ENCODE measurements around the gene C3orf80. TPM values are rescaled to one million over a fixed set of nuclear protein-coding genes. Genes with fewer than 3 reads are reported as not detected.

The C3orf80 gene
- total RNA-seq, 1 experiment from 2014 or later, result 2.4 TPM

GRCh38 chr3:160265088-160265487 is 39.9 kb downstream of the C3orf80 start:
- TF ChIP-seq REST (IDR thresholded peaks at IDR 0.05; ENCODE audit: low read depth) (no peak), CBX3 (IDR thresholded peaks at IDR 0.05; ENCODE audit: low read depth) (no peak), EZH2phosphoT487 (IDR thresholded peaks at IDR 0.05; ENCODE audit: borderline replicate concordance) (no peak)
- H3K9me2 ChIP-seq (ENCODE audit: insufficient read depth), result no peaks in the 10 kb centered on the region
- ATAC-seq, result no peak
- no peaks in the 10 kb centered on the region for H3K36me3 ChIP-seq (ENCODE audit: control insufficient read depth in 1 of 2, insufficient read depth in 2 of 2, low read length in 2 of 2)
- intact Hi-C loops (cut with micrococcal nuclease), result no loop called here
- H3K79me2 ChIP-seq (ENCODE audit: insufficient read depth, low read length), result no peaks in the 10 kb centered on the region
- no peak overlapping the region for H3K4me2 ChIP-seq (ENCODE audit: low read length)
- no peak overlapping the region for H3K27ac ChIP-seq (ENCODE audit: low read depth, low read length)
- no peaks in the 10 kb centered on the region for H3K9me3 ChIP-seq (ENCODE audit: control insufficient read depth in 1 of 2, insufficient read depth in 1 of 2, low read depth in 1 of 2, low read length in 2 of 2)
- no peaks in the 10 kb centered on the region for H3K4me1 ChIP-seq (ENCODE audit: control insufficient read depth in 1 of 2, insufficient read depth in 2 of 2, low read length in 2 of 2)
- H3K4me3 ChIP-seq (replicated peaks in 1 of 2; ENCODE audit: low read depth in 1 of 2, low read length in 2 of 2), result no peak overlapping the region
- CTCF ChIA-PET, result no interaction called here
- H4K20me1 ChIP-seq (ENCODE audit: insufficient read depth), result no peaks in the 10 kb centered on the region
- RAD21 ChIA-PET (ENCODE audit: low non-redundant PET in 1 of 2, low total read pairs in 2 of 2, uncharacterized antibody in 2 of 2, unreplicated experiment in 2 of 2), result no interaction called here
- no peak overlapping the region for H2AFZ ChIP-seq (ENCODE audit: low read depth, low read length, poor library complexity, severe bottlenecking)
- DNase-seq (ENCODE audit: low read depth, low spot score), result no peak
- POLR2A ChIA-PET, result no interaction called here
- no peak overlapping the region for H3K9ac ChIP-seq (ENCODE audit: low read length)
- no TSS peak for BruUV-seq (replicated peaks)
- no peaks in the 10 kb centered on the region for H3K27me3 ChIP-seq (ENCODE audit: insufficient read depth, low read length)

Other genes with a start within 250 kb of the C3orf80 start
- 2.8 TPM for gene IL12A, start 236.6 kb upstream of the C3orf80 start, total RNA-seq (2021; ENCODE audit: unreplicated experiment)
- 26.3 TPM for gene IFT80, start 173.8 kb downstream of the C3orf80 start, total RNA-seq (2021; ENCODE audit: unreplicated experiment)
- gene SMC4, start 174.2 kb downstream of the C3orf80 start, total RNA-seq (2021; ENCODE audit: unreplicated experiment), result 123 TPM
- 41.6 TPM for gene TRIM59, start 224.4 kb downstream of the C3orf80 start, total RNA-seq (2021; ENCODE audit: unreplicated experiment)

All from HCT116 (cell line).